ENCODE measurements around the gene GMDS.

GRCh38 chr6:1584146-1584545 lies 661.3 kb downstream of the GMDS start:
- TF ChIP-seq CTCF (IDR thresholded peaks at IDR 0.05) (no peak), EZH2 (IDR thresholded peaks at IDR 0.05; ENCODE audit: borderline replicate concordance, insufficient read depth, low read depth, low read length, poor library complexity, severe bottlenecking) (no peak)
